Astrocyte of the cerebellum (primary cell): ENCODE measurements around the gene SRGAP3.

Experiments
- DNase-seq: peaks from one replicate; pipeline ENCODE4 v3.0.0-alpha.2; 2011; ENCODE audit warnings: low read depth
- H3K4me3 ChIP-seq: 2 replicates; pipeline ENCODE4 v1.5.1; 2011; ENCODE audit warnings: mild to moderate bottlenecking, low read depth, low read length, moderate library complexity
- in situ Hi-C: cut with HindIII; loops from 2 replicates; pipeline ENCODE4 v1.10.0; 2017; ENCODE audit warnings: low sequenced_read_pairs
- TF ChIP-seq, protein P1 (sequence below): IDR thresholded peaks from 2 replicates; pipeline ENCODE4 v1.5.1; 2012; ENCODE audit warnings: low read length, low read depth, moderate library complexity, mild to moderate bottlenecking; ENCODE audit errors: missing control alignments

The SRGAP3 gene

DNA sequence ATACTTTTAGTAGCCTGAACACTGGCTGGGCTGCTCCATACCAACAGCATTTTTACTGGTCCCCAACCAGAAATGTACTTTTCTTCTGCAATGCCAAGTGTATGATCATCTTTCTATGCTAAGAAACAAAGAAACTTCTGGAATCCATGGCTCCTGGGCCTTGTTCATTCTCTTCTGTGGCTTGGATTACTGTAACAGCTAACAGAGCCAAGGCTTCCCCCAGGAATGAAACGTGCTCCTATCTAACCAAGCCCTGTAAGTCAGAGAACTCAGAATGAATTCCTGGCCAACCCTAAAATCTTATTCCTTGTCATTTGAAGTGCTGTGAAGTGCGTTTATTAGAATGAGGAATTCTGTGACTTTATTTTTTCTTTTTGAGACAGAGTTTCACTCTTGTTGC is 183.3 kb downstream of the SRGAP3 start:
- no peak overlapping the region for H3K4me3 ChIP-seq
- TF ChIP-seq, protein P1, sequence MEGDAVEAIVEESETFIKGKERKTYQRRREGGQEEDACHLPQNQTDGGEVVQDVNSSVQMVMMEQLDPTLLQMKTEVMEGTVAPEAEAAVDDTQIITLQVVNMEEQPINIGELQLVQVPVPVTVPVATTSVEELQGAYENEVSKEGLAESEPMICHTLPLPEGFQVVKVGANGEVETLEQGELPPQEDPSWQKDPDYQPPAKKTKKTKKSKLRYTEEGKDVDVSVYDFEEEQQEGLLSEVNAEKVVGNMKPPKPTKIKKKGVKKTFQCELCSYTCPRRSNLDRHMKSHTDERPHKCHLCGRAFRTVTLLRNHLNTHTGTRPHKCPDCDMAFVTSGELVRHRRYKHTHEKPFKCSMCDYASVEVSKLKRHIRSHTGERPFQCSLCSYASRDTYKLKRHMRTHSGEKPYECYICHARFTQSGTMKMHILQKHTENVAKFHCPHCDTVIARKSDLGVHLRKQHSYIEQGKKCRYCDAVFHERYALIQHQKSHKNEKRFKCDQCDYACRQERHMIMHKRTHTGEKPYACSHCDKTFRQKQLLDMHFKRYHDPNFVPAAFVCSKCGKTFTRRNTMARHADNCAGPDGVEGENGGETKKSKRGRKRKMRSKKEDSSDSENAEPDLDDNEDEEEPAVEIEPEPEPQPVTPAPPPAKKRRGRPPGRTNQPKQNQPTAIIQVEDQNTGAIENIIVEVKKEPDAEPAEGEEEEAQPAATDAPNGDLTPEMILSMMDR, result no peak
- in situ Hi-C loops, result no loop called here
- DNase-seq, result peak; percentile 5

DNA sequence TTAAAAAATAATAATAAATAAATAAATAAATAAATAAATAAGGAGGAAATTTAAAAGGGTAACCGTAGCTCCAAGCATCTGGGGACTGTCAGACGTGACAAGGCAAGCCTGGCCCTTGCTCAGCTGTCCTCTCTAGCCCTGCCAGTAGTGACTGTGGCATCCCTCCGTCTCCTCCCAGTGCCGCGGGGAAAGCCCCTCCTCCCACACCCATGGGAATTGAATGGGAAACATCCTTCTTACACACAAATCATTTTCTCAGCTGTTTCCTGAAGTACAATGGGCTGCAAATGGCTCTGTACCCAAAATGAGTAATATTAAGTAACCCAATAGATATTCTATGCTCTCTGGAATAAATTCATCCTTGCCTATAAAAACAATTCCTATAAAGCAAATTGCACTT is 184.6 kb downstream of the SRGAP3 start:
- TF ChIP-seq, protein P1, result no peak
- in situ Hi-C loops, result no loop called here
- no peak overlapping the region for H3K4me3 ChIP-seq
- DNase-seq, result no peak

DNA sequence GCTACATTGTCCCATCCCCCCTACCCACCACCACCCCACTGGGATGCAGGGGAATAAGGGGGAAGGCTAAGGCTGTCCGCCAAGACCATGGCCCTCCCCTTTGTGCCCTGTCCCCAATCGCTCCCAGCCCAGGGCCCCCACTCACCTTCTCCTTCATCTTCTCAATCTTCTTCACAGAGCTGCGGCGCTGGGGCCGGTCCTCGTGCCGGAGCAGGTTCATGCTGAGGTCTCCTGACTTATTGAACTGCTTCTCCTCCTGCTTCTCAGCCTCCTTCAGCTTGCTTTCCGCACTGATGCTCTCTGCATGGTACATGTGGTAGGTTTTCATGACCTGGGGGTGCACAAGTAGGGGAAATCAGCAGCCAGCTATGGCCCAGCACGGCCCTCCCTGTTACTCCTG is 185.2 kb downstream of the SRGAP3 start:
- TF ChIP-seq, protein P1, result no peak
- no peak for DNase-seq
- in situ Hi-C loops, result no loop called here
- H3K4me3 ChIP-seq, result no peak overlapping the region

DNA sequence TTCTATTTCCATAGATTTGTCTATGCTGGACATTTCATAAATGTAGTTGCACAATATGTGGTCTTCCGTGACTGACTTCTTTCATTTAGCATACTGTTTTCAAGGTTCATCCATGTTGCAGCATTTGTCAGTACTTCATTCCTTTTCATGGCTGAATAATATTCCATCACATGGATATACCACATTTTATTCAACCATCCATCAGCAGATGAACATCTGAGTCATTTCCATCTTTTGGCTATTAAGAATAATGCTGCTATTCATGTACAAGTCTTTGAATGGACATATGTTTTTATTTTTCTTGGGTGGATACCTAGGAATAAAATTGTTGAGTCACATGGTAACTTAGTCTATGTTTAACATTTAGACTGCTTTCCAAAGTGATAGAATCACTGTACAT is 186.9 kb downstream of the SRGAP3 start:
- TF ChIP-seq, protein P1, result no peak
- DNase-seq, result no peak
- H3K4me3 ChIP-seq, result no peak overlapping the region
- in situ Hi-C loops, result no loop called here

DNA sequence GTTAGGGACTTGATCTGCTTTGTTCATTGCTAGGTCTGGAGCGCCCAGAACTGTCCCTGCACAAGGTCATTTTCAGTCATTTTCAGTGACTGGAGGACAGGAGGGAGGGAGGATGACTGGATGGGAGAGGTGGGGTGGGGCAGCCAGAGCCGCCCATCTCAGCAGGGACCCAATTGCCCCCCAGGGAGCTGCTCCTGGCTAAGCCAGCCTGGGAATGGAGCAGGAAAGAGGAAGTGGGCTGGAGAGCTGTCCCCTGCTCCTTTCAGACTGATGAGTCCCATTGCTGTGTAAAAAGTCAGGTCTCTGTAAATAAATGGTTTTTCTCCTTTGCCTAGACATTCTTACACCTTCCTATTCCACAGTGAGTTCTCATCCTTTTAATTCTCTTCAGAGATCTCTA is 187.8 kb downstream of the SRGAP3 start:
- TF ChIP-seq, protein P1, result no peak
- DNase-seq, result no peak
- in situ Hi-C loops, result no loop called here
- H3K4me3 ChIP-seq, result no peak overlapping the region

DNA sequence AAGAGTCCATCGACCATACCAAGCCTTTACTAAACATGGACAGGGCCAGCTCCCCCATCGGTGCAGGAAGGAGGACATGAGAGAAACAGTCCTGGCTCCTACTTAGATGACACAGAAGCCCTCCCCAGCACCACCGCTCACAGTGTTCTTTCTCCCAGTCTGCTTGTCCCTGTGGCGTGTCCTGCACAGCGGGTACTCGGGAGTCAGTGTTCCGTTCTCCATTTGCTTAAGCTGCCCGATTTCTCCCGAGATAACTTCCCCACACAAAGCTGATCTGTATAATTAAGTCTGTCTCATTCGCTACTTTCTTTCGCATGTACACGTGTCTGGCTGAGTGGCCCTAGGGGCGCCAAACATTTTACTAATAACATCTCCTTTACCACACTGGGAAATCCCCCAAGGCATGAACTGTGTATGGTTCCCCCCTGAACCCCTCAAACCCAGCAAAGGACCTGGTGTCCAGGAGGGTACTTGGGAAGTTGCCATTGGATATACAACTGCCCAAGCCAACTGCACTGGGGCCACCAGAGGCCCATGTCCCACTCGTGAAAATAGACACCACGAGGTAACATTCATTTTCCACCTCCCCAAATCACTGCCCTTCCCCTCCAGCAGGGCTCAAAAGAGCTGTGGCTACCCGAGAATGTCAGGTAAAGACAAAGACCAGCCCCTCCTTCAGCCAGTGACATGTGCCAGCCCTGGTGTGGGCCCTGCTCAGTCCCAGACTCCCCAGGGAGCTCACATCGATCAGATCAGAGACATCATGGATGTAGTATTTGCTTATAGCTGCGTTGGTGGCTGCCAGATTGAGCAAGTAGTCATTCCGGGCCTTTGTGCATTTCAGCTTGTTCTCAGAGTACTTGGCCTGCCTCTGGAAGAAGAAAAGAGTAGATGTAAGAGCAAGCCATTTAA is 189.7 kb downstream of the SRGAP3 start:
- no peak overlapping the region for H3K4me3 ChIP-seq
- DNase-seq, result no peak
- in situ Hi-C loops, result no loop called here
- TF ChIP-seq, protein P1, result no peak
